GM18499 (cell line): ENCODE measurements around the gene POTEM.
"Not testable (repeated sequence)": the region's sequence is repeated elsewhere in the genome, so short reads cannot be mapped to it uniquely, and the experiment has no call there.

ENCODE experiments used
- ATAC-seq: cut with Tn5 transposase; IDR thresholded peaks from one replicate; pipeline ENCODE4 v1.9.1; 2021; ENCODE audit warnings: moderate number of reproducible peaks; ENCODE audit not compliant: insufficient read depth, unreplicated experiment

The POTEM gene

GRCh38 chr14:19027895-19028294 lies 60.7 kb downstream of the POTEM start:
- not testable (repeated sequence) for ATAC-seq

GRCh38 chr14:19036811-19037382 lies 69.7 kb downstream of the POTEM start:
- ATAC-seq = not testable (repeated sequence)

DNA sequence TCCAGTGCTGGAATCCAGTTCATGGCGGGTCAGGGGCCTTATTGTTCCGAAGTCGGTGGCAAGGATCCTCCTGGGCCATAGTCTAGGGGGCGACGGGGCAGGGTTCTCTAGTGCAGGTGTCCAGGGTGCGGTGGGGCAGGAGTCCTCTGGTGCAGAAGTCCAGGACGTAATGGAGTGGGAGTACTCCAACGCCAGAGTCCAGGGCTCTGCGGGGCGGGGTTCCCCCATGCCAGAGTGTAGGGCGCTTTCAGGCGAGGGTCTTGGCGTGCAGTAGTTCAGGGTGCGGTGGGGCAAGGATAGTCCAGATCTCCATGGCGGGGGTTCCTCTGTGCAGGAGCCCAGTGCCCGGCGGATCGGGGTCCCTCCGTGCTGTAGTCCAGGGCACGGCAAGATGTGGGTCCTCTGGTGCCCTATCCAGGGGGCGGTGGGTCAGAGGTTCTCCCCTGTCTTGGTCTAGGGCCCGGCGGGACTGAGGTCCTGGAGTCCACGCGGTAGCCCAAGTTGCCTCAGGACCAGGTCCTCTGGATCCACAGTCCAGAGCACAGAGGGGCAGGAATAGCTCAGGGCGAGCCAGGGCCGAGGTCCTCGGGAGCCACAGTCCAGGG lies 70.9 kb downstream of the POTEM start:
- not testable (repeated sequence) for ATAC-seq

GRCh38 chr14:19038785-19039184 lies 71.6 kb downstream of the POTEM start:
- ATAC-seq = not testable (repeated sequence)

DNA sequence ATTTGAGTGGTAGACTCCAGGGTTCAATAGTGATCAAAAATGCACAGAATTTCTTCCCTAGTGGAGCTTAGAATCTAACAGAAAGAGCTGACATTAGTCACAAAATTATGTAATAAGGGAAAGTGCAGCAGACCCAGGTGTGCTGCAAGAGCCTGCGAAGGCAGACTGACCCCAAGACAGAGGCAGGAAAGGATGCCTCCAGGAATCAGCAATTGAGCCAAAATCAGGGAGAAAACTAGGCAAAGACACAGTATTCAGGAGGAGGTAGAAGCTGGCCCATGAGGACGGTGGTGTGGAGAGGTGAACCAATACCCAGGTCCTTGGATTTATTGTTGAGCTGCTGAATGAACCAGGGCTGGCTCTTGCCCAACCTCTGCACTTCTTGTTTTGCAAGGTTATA lies 76.2 kb downstream of the POTEM start:
- not testable (repeated sequence) for ATAC-seq
